Neutrophil (primary cell): ENCODE measurements around the gene OR1A1.
A peak's percentile ranks its signal among the peaks of the same experiment; 100 is the strongest.
"Not testable (repeated sequence)": the region's sequence is repeated elsewhere in the genome, so short reads cannot be mapped to it uniquely, and the experiment has no call there.

ENCODE experiments used
- H3K27ac ChIP-seq: fragments of 200-600 bp; sonication (generic); 2 replicates; pipeline ENCODE4 v1.5.1; 2016; ENCODE audit warnings: mild to moderate bottlenecking, moderate library complexity
- H3K27me3 ChIP-seq: fragments of 200-600 bp; sonication (generic); 2 replicates; pipeline ENCODE4 v1.6.0; 2016; ENCODE audit warnings: mild to moderate bottlenecking
- H3K36me3 ChIP-seq: fragments of 200-600 bp; sonication (generic); 2 replicates; pipeline ENCODE4 v1.5.1; 2017
- H3K4me1 ChIP-seq, 2 experiments: fragments of 200-600 bp in 1 of 2; sonication (generic) in 1 of 2; 1 replicate in 1 of 2; 2 replicates in 1 of 2; pipeline versions ENCODE4 v1.5.1 to v1.6.1; 2013 to 2016; ENCODE audit warnings: low read depth in 1 of 2, low read length in 1 of 2, mild to moderate bottlenecking in 1 of 2, moderate library complexity in 1 of 2; ENCODE audit not compliant: control insufficient read depth in 1 of 2, insufficient read depth in 1 of 2
- H3K4me3 ChIP-seq, 2 experiments: fragments of 200-600 bp in 1 of 2; sonication (generic) in 1 of 2; 1 replicate in 1 of 2; 2 replicates in 1 of 2; pipeline ENCODE4 v1.5.1; 2013 to 2016; ENCODE audit warnings: low read depth in 1 of 2, low read length in 1 of 2, mild to moderate bottlenecking in 1 of 2, moderate library complexity in 1 of 2
- H3K9me3 ChIP-seq: fragments of 200-600 bp; sonication (generic); 2 replicates; pipeline ENCODE4 v1.5.1; 2016
- TF ChIP-seq, protein P1 (sequence below): fragments of 200-600 bp; sonication (generic); IDR thresholded peaks from 2 replicates; pipeline ENCODE4 v1.5.1; 2016; ENCODE audit warnings: antibody characterized with exemption

The OR1A1 gene

DNA sequence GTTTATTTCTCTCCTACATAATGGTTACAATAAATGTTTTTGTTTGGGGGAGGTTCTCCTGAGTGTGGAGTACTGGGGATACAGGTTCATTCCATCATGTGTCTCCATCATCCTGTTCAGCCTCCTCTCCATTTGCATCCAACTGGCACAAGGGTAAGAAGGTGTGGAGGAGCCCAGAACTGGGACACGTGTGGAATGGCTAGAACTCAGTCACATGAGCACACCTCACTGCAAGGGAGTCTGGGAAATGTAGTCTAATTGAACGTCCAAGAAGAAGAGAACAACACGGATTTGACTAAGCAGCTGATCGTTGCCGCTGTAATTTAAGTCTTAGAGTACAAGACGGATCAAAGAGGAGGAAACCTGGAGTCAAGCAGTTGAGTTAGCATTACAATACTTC is 6.1 kb downstream of the OR1A1 start:
- Histone ChIP-seq H3K9me3 (no peaks in the 10 kb centered on the region), H3K36me3 (no peaks in the 10 kb centered on the region), H3K4me3 (no peak overlapping the region), H3K27me3 (no peaks in the 10 kb centered on the region), H3K27ac (no peak overlapping the region), H3K4me1 (no peaks in the 10 kb centered on the region)
- TF ChIP-seq, protein P1, sequence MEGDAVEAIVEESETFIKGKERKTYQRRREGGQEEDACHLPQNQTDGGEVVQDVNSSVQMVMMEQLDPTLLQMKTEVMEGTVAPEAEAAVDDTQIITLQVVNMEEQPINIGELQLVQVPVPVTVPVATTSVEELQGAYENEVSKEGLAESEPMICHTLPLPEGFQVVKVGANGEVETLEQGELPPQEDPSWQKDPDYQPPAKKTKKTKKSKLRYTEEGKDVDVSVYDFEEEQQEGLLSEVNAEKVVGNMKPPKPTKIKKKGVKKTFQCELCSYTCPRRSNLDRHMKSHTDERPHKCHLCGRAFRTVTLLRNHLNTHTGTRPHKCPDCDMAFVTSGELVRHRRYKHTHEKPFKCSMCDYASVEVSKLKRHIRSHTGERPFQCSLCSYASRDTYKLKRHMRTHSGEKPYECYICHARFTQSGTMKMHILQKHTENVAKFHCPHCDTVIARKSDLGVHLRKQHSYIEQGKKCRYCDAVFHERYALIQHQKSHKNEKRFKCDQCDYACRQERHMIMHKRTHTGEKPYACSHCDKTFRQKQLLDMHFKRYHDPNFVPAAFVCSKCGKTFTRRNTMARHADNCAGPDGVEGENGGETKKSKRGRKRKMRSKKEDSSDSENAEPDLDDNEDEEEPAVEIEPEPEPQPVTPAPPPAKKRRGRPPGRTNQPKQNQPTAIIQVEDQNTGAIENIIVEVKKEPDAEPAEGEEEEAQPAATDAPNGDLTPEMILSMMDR = no peak

DNA sequence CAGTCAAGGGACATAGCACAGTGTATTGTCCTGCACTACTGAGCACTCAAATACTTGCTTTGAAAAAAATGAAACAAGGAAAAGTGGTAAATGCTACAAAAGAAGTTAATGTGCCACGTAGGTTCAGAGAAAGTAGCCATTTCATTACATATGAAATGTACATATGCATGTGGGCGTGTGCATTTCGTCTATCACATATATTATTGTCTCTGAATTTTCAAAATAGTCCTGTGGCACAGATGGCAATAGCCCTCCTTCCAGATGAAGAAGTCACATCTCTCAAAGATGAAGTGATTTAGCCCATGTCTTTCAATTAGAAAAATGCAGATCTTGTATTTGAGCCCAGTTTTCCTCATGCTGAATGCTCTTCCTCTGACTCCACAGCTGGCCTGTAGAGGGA is 12.5 kb downstream of the OR1A1 start:
- H3K27ac ChIP-seq, H3K36me3 ChIP-seq, H3K9me3 ChIP-seq, H3K27me3 ChIP-seq, H3K4me1 ChIP-seq, H3K4me3 ChIP-seq: not testable (repeated sequence)

DNA sequence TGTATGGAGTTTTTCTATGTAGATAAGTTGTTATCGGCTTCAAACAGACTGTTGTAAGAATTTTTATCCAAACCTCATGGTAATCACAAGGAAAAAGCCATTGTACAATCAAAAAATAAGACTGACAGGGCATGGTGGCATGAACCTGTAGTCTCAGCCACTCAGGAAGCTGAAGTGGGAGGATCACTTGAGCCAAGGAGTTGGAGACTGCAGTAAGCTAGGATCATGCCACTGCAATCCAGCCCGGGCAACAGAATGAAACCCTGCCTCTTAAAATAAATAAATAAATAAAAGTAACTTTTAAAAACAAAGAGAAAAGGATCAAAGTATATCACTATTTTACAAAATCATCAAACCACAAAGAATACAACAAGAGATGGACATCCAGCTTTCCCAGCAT is 14.4 kb downstream of the OR1A1 start:
- Histone ChIP-seq H3K27ac (no peak overlapping the region), H3K27me3 (no peaks in the 10 kb centered on the region), H3K4me3 (no peak overlapping the region), H3K9me3 (no peaks in the 10 kb centered on the region), H3K36me3 (no peaks in the 10 kb centered on the region), H3K4me1 (no peaks in the 10 kb centered on the region)
- TF ChIP-seq, protein P1 = no peak

DNA sequence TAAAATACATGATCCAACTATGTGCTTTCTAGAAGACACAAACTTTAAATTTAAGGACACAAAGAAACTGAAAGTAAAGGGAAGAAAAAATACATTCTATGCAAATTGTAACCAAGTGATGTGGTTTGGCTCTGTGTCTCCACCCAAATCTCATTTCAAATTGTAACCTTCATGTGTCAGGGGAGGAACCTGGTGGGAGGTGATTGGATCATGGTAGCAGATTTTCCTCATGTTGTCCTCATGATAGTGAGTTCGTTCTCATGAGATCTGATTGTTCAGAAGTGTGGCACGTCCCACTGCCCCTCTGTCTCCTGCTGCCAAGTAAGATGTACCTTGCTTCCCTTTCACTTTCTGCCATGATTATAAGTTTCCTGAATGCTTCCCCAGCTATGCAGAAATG is 15.0 kb downstream of the OR1A1 start:
- Histone ChIP-seq H3K27me3 (no peaks in the 10 kb centered on the region), H3K9me3 (no peaks in the 10 kb centered on the region), H3K4me3 (no peak overlapping the region), H3K36me3 (no peaks in the 10 kb centered on the region), H3K27ac (no peak overlapping the region), H3K4me1 (no peaks in the 10 kb centered on the region)
- TF ChIP-seq, protein P1 = no peak

DNA sequence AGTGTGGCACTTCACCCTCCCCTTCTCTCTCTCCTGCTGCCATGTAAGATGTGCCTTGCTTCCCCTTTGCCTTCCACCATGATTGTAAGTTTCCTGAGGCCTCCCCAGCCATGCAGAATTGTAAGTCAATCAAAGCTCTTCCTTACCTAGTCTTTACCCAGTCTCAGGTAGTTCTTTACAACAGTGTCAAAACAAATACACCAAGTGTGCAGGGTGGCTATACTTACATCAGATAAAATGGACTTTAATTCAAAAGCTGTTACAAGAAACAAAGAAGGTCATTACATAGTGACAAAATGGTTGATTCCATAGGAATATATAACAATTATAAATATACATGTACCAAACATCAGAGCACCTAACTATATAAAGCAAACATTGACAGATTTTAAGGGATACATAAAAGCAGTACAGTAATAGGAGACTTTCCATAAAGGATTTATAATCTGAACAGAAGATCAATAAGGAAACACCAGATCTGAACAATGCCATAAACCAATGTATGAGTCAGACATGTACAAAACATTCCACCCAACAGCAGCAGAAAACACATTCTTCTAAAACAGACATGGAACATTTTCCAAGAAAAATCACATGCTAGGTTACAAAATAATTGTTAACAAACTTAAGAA is 17.4 kb downstream of the OR1A1 start:
- H3K36me3 ChIP-seq, H3K27ac ChIP-seq, H3K4me3 ChIP-seq, H3K9me3 ChIP-seq, H3K27me3 ChIP-seq, H3K4me1 ChIP-seq: not testable (repeated sequence)

DNA sequence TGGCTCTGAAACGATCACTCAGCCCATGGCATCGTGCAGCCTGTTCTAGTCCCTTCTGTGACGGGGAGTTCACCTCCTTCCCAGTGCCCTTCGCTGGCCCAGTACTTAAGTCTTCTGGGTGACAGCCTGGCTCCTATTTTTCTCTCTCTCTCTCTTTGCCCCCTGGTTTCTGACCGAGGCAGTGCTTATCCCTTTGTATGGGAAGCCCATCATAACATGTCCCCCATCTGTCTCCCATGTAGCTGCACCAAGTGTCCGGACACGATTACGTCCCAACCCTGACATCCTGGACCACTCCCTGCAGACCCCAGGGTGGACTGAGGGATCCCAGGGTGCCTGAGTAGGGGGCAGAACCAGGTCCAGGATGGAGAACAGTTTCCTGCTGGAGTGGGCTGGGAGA is 24.8 kb downstream of the OR1A1 start:
- not testable (repeated sequence) for H3K4me1 ChIP-seq, H3K4me3 ChIP-seq, H3K36me3 ChIP-seq, H3K9me3 ChIP-seq, H3K27me3 ChIP-seq, H3K27ac ChIP-seq

DNA sequence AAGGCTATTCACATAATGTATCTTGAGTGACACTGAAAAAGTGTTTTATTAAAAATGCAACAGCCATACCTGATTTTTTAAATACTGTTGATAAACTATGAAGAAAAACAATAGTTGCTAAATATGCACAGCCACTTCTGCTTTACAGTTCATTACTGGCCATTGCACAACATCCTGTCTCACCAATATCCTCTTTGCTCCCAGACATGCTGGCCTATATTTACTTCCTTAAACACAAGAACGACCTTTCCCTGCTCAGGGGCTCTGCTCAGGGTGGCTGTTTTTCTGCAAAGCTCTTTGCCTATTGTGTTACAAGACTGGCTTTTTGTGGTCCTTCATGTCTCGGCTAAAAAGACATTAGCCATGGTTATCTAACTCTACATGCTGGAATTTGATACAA is 31.2 kb downstream of the OR1A1 start:
- H3K27me3 ChIP-seq, H3K36me3 ChIP-seq, H3K9me3 ChIP-seq: not testable (repeated sequence)
- H3K4me3 ChIP-seq = peak overlapping the region in 1 of 2 experiments; percentile 30
- H3K4me1 ChIP-seq = peaks cover 11 to 14% of the 10 kb centered on the region in 2 experiments
- peak overlapping the region; percentile 69 for H3K27ac ChIP-seq

DNA sequence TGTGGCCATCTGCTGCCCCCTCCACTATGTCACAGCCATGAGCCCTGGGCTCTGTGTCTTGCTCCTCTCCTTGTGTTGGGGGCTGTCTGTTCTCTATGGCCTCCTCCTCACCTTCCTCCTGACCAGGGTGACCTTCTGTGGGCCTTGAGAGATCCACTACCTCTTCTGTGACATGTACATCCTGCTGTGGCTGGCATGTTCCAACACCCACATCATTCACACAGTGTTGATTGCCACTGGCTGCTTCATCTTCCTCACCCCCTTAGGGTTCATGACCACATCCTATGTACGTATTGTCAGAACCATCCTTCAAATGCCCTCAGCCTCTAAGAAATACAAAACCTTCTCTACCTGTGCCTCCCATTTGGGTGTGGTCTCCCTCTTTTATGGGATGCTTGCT is 33.6 kb downstream of the OR1A1 start:
- not testable (repeated sequence) for H3K4me3 ChIP-seq, H3K9me3 ChIP-seq, H3K36me3 ChIP-seq, H3K27me3 ChIP-seq
- Histone ChIP-seq H3K4me1 (peaks cover 11 to 18% of the 10 kb centered on the region in 2 experiments), H3K27ac (peak overlapping the region; percentile 38)

DNA sequence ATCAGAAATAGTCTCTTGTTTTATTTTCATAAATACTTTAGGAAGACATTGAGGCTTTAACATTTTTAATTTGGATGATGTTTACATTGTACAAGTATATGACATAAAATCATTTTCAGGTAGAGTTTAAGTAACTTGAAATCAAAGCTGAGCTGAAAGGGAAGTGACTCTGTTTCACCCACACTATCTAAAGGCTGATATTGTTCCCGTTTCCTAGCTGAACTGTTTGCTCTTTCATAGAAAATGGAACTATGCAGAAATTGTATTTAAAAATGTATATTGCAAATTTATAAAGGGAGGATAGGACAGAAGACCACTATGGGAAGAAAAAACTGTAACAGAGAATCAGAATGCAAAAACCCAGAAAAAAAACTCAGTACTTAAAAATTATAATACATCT is 37.4 kb downstream of the OR1A1 start:
- not testable (repeated sequence) for H3K4me3 ChIP-seq, H3K27me3 ChIP-seq, H3K36me3 ChIP-seq, H3K9me3 ChIP-seq
- H3K4me1 ChIP-seq = peaks cover under 1 to 11% of the 10 kb centered on the region in 2 experiments
- H3K27ac ChIP-seq = peak overlapping the region; percentile 50

DNA sequence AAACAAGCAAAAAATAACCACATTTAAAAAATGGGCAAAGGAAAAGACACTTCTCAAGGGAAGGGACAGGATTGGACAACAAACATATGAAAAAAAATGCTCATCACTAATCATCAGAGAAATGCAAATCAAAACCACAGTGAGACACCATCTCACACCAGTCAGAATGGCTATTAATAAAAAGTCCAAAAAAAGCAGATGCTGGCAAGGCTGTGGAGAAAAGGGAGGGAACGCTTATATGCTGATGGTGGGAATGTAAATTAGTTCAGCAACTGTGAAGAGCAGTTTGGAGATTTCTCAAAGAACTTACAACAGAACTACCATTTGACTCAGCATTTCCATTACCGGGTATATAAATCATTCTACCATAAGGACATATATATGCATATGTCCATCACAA is 41.5 kb downstream of the OR1A1 start:
- H3K36me3 ChIP-seq, H3K9me3 ChIP-seq, H3K4me3 ChIP-seq, H3K27me3 ChIP-seq, H3K27ac ChIP-seq, H3K4me1 ChIP-seq: not testable (repeated sequence)
